Stimulated activated CD8-positive, alpha-beta memory T cell treated with anti-CD3 and anti-CD28 coated beads, Interleukin-4, amount 100 ng/mL, for 4 hours (primary cell): Measurements from ENCODE around the gene RTL1.

Source experiments
- DNase-seq, 2 donors: peaks; one replicate each; pipeline ENCODE4 v3.0.0-alpha.2; 2020; ENCODE audit warnings: low read depth in 2 of 2, low spot score in 1 of 2

Gene RTL1

DNA sequence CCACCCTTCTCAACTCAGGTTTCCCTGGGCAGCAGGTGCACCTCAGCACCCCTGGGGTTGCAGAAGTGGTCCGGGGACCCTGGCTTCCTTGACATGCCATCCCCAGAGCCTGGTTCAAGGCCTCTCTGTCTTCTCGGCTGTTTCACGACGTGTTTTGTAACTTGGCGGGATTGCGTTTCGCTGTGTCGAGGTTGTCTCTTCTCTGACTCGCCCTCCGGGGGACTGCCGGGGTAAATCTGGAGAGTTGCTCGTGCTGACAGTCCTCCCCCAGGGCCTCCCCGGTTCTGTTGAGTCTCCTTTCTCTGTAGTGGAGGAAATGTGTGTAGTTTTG lies 52.0 kb downstream of the RTL1 start:
- DNase-seq, result no peak

DNA sequence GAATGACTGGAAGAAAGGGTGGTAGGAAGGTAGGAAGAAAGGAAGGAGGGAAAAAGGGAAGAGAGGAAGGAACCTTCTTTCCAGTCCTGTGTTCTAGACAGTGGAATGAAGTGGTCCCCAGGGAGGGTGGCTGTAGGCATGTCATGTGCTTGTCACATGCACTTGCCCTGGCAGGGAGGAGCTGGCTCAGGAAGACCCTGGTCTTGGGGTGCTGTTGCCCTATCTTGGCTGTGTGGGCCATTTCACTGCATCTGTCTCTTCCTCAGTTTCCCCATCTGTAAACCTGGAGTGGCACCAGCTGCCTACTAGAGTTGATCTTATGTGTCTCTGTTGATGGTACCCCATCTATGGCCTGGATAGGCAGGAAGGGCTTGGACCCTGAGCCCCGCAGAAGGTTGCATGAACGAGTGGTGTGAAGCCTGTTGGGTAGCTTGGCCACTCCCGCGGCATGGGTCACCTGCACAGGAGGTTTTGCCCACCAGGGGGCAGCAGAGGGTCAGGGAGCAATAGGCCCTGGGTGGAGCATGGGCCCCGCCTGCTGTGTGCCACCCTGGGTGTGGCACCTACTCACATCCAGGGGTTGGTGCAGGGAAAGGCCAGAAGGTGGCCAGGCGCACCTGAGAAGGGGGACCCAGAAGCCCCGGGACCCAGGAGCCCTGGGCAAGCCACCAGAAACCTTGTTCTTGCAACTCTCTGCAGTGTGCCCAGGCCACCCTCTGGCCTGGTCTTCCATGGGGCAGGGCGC lies 52.5 kb downstream of the RTL1 start:
- DNase-seq, result peak; percentile 43 to 72

- DNase-seq, result no peak
Observed at GRCh38 chr14:100849115-100849781, 54.3 kb downstream of the RTL1 start.

DNA sequence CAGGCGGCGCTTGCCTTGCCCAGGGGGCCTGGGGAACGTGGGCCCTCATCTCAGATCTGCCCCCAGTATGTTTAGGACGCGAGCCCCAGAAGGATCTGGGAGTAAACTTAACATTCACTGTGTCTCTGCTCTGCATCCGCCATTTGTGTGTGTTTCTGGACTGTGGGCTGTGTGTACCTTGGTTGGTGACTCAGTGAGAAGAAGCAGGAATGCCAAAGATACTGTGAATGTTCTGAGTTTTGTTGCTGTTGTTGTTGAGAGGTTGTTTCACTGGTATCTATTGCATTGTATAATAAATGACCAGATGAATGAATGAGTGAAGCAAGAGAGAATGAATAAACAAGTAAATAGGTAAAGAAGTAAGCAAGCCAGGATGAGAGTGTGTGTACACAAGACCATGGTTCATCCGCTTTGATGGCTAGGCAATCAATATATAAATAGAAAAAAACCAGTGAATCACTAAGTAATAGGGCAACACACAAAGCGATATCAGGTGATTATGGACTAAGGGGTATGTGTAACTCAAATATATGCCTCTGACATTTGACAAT lies 57.1 kb downstream of the RTL1 start:
- DNase-seq, result no peak

DNA sequence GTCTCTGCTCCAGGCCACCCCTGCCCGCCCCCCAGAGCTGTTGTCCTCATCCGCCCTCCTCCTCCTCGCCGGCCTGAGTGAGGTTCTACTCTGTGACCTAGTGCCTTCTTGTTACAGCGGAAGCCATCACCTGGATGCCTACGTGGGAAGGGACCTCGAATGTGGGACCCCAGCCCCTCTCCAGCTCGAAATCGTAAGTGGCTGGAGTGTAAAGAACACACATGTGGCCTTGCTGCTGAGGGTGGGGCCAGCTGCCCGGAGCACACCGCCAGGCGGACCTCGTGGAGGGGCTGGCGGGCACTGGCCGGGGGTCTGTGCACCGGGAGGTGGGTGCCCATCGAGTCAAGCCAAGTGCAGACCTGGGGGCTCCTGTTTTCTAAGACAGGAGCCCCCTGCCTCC lies 58.2 kb downstream of the RTL1 start:
- no peak for DNase-seq

GRCh38 chr14:100844846-100845245 lies 58.7 kb downstream of the RTL1 start:
- no peak for DNase-seq

DNA sequence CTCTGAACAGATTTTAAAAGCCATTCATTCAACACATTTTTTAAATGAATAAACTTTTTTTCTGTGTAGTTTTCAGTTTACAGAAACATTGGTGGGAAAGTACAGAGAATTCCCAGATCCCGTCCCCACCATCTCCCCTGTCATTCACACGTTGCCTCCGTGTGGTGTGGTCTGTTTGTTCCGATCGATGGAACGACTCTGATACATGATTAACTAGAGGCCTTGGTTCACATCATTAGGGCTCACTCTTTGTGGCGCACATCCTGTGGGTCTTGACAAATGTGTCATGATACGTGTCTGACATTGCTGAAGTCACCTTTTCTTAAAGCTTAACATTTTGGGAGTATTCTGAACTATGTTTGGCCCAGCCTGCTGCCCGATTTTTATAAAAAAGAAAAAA lies 59.1 kb downstream of the RTL1 start:
- DNase-seq, result no peak

GRCh38 chr14:100844082-100844408 lies 59.5 kb downstream of the RTL1 start:
- DNase-seq, result no peak

- no peak for DNase-seq
Observed at GRCh38 chr14:100842799-100843198, 60.7 kb downstream of the RTL1 start.

DNA sequence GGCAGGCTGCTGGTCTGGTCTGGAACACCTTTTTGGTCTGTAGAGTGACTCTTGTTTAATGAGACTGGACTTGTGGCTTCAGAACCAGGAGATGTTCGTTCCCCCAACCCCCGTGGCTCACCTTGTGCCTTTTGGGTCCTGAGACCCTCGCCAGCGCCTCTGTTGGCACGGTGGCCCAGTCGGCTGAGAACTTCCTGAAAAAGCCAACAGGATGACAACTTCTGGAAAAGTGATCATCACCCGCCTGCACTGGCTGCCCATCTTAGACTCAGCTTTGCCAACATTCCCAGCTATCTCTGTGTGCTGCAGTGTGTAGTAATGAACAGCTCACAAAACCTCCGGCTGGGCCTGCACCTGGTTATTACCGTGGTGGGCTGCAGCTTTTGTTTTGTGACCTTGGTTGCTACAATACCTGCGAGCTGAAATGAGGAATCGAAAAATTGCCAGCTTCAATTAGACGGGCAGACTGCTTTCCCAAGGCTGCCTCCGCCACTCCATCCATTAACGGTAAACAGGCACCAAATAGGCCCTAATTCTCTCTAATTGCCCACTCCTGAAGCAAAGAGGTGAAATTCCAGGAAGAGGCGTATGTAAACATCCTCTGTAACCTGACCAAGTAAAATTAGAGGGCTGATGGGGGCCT lies 61.6 kb downstream of the RTL1 start:
- no peak for DNase-seq

DNA sequence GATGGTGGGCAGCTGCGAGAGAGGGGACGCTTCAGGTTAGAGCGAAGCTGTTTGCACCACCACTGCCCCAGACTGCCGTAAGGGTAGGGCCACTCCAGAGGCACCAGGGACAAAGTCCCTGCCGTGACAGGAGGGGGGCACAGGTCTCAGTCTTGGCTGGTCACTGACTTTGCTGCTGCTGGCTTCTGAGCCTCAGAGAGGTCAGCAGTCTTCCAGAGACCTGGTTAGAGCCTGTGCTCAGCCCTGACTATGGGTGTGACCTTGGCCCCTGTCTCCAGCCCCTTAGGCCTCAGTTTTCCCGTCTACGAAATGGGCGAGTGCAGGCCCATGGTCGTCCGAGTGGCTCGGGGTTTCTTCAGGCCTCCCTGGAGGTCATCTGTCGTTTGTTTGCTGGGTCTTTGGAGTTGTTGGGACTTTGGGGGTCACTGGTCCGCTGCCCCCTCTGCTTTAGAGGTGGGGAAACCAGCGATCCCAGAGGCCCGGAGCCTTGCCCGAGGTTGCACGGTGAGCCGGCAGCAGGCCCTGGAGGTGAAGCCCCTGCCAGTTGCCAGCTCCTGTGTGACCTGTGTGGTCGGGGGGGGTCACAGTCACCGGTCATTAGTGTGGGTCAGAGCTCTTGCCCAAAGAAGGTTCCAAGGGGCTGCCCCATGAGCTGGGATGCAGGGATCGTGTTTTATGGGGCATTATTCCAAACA lies 62.3 kb downstream of the RTL1 start:
- no peak for DNase-seq

GRCh38 chr14:100840286-100841065 lies 63.0 kb downstream of the RTL1 start:
- DNase-seq, result no peak

DNA sequence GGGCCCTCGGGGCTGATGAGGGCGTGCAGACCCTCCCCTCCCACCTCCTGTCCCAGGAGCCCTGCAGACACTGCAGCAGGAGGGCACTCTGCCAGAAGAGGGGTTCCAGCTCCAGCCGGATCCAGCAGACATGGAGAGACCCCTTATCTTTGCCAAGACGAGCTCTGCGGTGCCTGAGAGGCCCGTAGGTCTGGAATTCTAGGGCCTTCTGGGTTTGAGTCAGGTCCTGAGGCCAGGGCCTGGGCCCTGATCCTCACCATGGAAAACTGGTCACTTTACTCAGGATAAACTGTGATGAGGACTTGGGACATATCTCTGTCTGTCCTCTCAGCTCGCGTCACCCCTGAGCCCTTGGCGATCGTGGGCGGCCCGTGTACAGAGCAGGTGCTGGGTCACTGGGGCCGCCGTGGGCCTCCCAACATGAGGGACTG lies 63.8 kb downstream of the RTL1 start:
- DNase-seq, result no peak

DNA sequence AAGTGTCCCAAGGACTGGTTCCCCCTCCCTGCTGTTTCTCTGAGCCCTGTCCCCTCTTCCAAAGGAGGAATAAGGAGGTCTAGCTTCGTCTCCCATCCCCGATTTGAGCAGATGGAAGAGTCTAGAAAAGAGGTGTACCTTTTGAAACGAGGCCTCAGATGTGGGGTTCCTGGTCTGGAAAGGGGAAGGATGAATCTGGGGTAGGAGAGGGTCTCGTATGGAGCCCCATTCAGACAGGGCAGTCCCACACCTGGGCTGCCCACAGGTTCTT lies 64.3 kb downstream of the RTL1 start:
- DNase-seq, result no peak

DNA sequence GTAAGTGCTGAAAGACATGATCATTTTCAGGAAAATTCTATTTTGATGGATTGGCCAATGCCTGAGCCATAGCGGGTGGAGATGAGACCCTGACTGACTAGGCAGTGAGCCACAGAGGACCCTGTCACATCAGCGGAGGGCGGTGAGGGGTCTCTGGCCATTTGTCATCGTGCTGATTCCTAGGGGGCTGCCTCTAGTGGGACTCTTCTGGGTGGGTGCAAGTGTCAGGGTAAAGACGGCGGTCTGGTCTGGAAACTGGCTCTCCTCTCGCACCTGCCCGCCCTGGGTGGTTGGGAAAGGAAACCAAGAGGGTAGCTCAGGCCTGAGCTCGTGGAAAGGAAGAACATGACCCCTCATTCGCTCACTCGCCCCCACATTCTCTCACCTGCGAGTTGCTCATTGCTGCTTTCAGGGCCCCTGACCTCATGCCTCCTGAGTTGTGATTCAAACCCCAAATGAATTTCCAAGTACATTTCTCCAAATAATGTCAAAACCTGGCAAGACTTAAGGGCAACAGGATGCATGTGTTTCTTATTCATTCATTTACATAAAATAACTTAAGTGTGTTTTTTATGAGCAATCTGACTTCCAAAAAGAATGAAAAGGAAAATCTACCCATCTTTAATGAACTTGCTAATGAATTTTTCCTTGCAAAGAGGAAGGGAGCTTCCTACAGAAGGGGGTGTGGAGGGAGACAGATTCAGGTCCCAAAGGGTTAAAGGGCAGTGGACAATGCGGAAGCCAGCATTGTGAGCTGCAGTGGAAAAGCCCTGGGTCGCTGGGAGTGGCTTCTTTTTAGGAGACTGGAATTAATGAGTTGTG lies 64.8 kb downstream of the RTL1 start:
- DNase-seq, result no peak

- no peak for DNase-seq
Observed at GRCh38 chr14:100837805-100838350, 65.6 kb downstream of the RTL1 start.

DNA sequence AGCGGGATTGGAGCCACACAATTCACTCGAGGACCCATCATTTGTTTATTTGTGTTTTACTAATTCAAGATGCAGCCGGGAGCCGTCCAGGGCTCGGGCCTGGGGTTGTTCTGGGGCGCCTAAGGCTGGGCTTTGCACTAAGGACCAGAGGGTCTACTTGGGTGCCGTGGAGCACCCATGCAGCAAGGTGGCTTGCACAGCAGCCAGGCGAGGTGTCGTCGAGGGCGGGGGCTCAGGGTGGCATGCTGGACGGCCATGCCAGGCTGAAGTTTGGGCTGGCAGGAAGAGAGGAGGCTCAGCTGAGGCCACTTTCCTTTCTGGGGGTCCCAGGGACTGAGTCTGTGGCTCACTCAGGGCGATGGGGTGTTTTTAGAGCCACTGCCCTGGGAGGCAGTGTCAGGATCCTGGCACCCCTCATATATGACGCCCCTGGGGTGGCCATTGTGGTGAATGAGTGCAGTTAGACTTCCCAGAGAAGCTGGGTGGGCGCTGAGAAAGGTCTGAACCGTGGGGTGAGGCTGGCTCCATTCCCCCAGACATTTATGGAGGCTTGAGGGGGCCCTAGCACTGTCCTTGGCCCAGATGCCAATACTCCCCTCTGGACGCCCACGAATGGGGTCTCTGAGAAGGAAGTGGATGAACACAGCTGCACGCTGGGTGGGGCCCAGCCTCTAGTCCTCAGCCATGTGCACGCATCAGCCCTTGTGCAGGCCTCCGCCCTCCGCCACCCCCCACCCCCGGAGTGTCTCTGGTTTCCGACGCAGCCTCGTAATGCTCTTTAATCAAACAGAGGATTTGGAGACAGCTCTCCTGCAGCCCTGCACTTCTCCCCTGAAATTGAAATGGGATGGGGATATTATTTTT lies 66.3 kb downstream of the RTL1 start:
- no peak for DNase-seq

DNA sequence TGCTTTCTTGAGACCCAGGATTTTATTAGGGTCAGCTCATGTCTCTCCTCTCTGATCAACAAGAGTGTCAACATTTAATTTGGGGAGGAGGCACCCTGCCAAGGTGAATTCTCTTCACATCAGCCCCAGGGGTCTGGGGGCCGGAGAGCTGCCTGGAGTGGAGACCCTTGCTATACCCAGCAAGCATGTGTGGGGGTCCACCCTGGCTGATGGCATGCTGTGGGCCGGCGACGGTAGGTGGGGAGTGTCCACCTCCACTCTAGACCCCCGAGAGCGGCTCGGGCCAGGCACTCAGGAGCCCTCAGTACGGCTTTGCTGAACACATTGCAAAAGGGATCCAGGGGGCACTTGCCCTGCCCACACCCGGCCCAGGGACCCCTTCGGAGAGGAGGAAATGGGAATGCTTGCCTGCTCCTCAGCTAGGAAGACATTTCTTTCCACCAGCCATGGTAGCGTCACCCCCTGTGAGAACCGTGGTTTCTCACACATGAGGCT lies 67.2 kb downstream of the RTL1 start:
- no peak for DNase-seq
